Endothelial cell of umbilical vein (primary cell): ENCODE results near the gene SOCS4. TPM values are rescaled to one million over a fixed set of nuclear protein-coding genes. Genes with fewer than 3 reads are reported as not detected.

Source experiments
- BruUV-seq: library from RNA; stranded (reverse); fragments of 400-500 nt; replicated peaks from 2 replicates; lab custom pipeline; 2021; lab: Mats Ljungman, UMichigan
- CTCF ChIA-PET: fragments of 300-600, 350-600 bp; sonication (Branson Sonifier 250); formaldehyde crosslinking; loops from one replicate; lab custom pipeline; 2021; ENCODE audit warnings: antibody characterized with exemption, inconsistent platforms; lab: Charles Lee
- POLR2A ChIA-PET: fragments of 300-600, 350-600 bp; sonication (Branson Sonifier 250); formaldehyde crosslinking; loops from one replicate; lab custom pipeline; 2021; ENCODE audit warnings: antibody characterized with exemption, inconsistent platforms; lab: Charles Lee
- DNase-seq: peaks from one replicate; pipeline ENCODE4 v3.0.0-alpha.2; 2011; ENCODE audit warnings: low read depth, low spot score
- FAIRE-seq: peaks from 2 replicates; lab custom pipeline; 2011; peaks lifted over from hg19 to GRCh38; lab: Jason Lieb, UNC
- H2AFZ ChIP-seq: 2 replicates; pipeline ENCODE4 v1.6.0; 2012; ENCODE audit warnings: low read depth, low read length, control low read depth, inconsistent platforms
- H3K27ac ChIP-seq: 2 replicates; pipeline ENCODE4 v1.5.1; 2011; ENCODE audit warnings: low read depth, mild to moderate bottlenecking, control low read depth, low read length, moderate library complexity; ENCODE audit not compliant: insufficient read depth
- H3K27me3 ChIP-seq, 2 experiments: 2 replicates each; pipeline versions ENCODE4 v1.6.0 to v1.6.1; 2011; ENCODE audit warnings: low read length in 2 of 2, mixed read lengths in 1 of 2; ENCODE audit not compliant: control insufficient read depth in 2 of 2, insufficient read depth in 2 of 2
- H3K36me3 ChIP-seq, 2 experiments: 2 replicates in 1 of 2; 3 replicates in 1 of 2; pipeline ENCODE4 v1.5.1; 2011; ENCODE audit warnings: low read length in 2 of 2, mild to moderate bottlenecking in 1 of 2, moderate library complexity in 1 of 2; ENCODE audit not compliant: control insufficient read depth in 2 of 2, insufficient read depth in 2 of 2; ENCODE audit errors: extremely low read depth in 1 of 2
- H3K4me1 ChIP-seq: 3 replicates; pipeline ENCODE4 v1.5.1; 2011; ENCODE audit warnings: mild to moderate bottlenecking, low read length; ENCODE audit not compliant: control insufficient read depth, insufficient read depth; ENCODE audit errors: extremely low read depth
- H3K4me2 ChIP-seq: 2 replicates; pipeline ENCODE4 v1.6.1; 2011; ENCODE audit warnings: low read length, control low read depth, mixed read lengths; ENCODE audit not compliant: insufficient read depth
- H3K4me3 ChIP-seq, 3 experiments: fragments of 200-600 bp in 1 of 3; sonication (generic), shearing (Covaris generic) in 1 of 3; replicated peaks in 1 of 3; 2 replicates each; pipeline ENCODE4 v1.5.1; 2011 to 2016; ENCODE audit warnings: control low read depth in 3 of 3, low read length in 3 of 3, mild to moderate bottlenecking in 2 of 3, inconsistent platforms in 1 of 3, low read depth in 1 of 3, moderate library complexity in 1 of 3; ENCODE audit not compliant: insufficient read depth in 1 of 3
- H3K79me2 ChIP-seq: 2 replicates; pipeline ENCODE4 v1.6.0; 2012; ENCODE audit warnings: low read length, inconsistent platforms; ENCODE audit not compliant: control insufficient read depth, insufficient read depth
- H3K9ac ChIP-seq: replicated peaks from 2 replicates; pipeline ENCODE3; 2011; ENCODE audit warnings: low read length, control low read depth; ENCODE audit not compliant: insufficient read depth; ENCODE audit errors: extremely low read depth
- H3K9me1 ChIP-seq: replicated peaks from 3 replicates; pipeline ENCODE4 v1.6.0; 2011; ENCODE audit warnings: mild to moderate bottlenecking, low read length; ENCODE audit not compliant: control insufficient read depth, insufficient read depth; ENCODE audit errors: extremely low read depth
- H3K9me3 ChIP-seq: replicated peaks from 2 replicates; pipeline ENCODE4 v1.5.1; 2012; ENCODE audit warnings: low read length, inconsistent platforms; ENCODE audit not compliant: control insufficient read depth, insufficient read depth
- H4K20me1 ChIP-seq: replicated peaks from 2 replicates; pipeline ENCODE3; 2011; ENCODE audit warnings: mild to moderate bottlenecking, low read length; ENCODE audit not compliant: control insufficient read depth, insufficient read depth; ENCODE audit errors: extremely low read depth
- CTCF ChIP-seq, 2 donors: IDR thresholded peaks; 1 replicate in 1 of 2; 2 replicates in 1 of 2; pipeline ENCODE4 v1.5.1; 2011; ENCODE audit warnings: low read length in 2 of 2, mild to moderate bottlenecking in 2 of 2, moderate library complexity in 2 of 2, control low read depth in 1 of 2, inconsistent platforms in 1 of 2, low read depth in 1 of 2; ENCODE audit not compliant: insufficient read depth in 1 of 2; ENCODE audit errors: extremely low read depth in 1 of 2
- EZH2 ChIP-seq: IDR thresholded peaks from 2 replicates; pipeline ENCODE4 v1.6.1; 2012; ENCODE audit warnings: borderline replicate concordance, low read depth, mild to moderate bottlenecking, moderate library complexity, low read length, inconsistent platforms; ENCODE audit not compliant: severe bottlenecking
- FOS ChIP-seq: IDR thresholded peaks from 2 replicates; pipeline ENCODE4 v1.6.1; 2011; ENCODE audit warnings: mild to moderate bottlenecking, low read length, moderate library complexity, borderline replicate concordance; ENCODE audit not compliant: insufficient read depth
- GATA2 ChIP-seq: IDR thresholded peaks from 2 replicates; pipeline ENCODE4 v1.7.0; 2011; ENCODE audit warnings: low read depth, mild to moderate bottlenecking, moderate library complexity, mixed read lengths, low read length; ENCODE audit not compliant: insufficient read length, insufficient read depth
- MYC ChIP-seq: IDR thresholded peaks from one replicate; pipeline ENCODE4 v1.6.1; 2011; ENCODE audit warnings: mild to moderate bottlenecking, low read depth, low read length
- POLR2AphosphoS5 ChIP-seq: IDR thresholded peaks from 2 replicates; pipeline ENCODE4 v1.6.1; 2012; ENCODE audit warnings: low read depth, mild to moderate bottlenecking, control low read depth, low read length, moderate library complexity; ENCODE audit not compliant: insufficient read depth
- dilution Hi-C: fragments of 300-500 bp; cut with MboI; formaldehyde crosslinking; loops from one replicate; pipeline ENCODE4 v1.15.0; 2019; ENCODE audit warnings: low sequenced_read_pairs; ENCODE audit not compliant: extremely low pct_ligation_motif_present
- intact Hi-C: fragments of 100-400 bp; cut with micrococcal nuclease; formaldehyde crosslinking; loops from one replicate; pipeline ENCODE4 v1.10.0; 2022
- polyA plus RNA-seq, 4 experiments: library from polyadenylated mRNA; depleted of rRNA in 3 of 4; stranded (reverse) in 3 of 4; unstranded in 1 of 4; fragments of >200 nt; gene quantifications; 2 replicates each; pipeline versions ENCODE4 v1.2.1 to v1.2.3, GENCODE V29; 2011 to 2012; ENCODE audit warnings: missing spikeins in 1 of 4
- total RNA-seq: library from RNA; stranded (reverse); gene quantifications from 2 replicates; pipeline ENCODE4 v1.2.3, GENCODE V29; 2021

The SOCS4 gene
- total and polyA plus RNA-seq, 2 donors (not counting 3 experiments of a cell fraction or from before 2014, with no cell fraction given) = 6.4 to 26.7 TPM

DNA sequence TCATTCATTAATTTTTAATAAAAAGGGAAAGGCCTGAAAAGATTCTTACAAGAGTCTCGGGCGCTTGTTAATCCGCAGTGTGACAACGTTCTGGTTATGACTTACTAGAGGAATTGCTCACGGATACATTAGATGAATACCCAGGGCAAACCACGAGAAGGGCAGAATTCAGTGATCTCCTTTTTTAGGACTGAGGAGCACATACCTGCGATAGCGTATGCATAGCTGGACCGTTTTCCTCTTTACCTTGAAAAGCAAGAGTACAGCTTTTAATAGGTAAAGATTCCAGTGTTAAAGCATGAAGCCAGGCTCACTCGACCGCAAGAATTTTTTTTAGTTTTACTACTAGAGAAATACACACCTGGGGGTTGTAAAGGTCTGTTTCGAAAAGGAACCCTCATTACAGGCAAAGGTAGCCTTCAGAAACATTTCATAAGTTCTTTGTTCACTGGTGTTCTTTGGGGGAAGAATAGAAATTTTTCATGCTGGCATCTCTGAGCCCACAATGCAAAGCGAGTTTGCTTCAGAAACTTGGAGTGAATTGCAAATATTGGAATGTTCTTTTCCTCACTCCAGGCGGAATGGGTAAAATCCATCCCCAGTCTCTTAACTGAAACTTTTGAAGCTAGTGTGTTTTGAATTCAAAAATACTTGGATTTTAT is 25.4 kb downstream of the SOCS4 start:
- Histone ChIP-seq H3K36me3 (peaks cover 0 to 5% of the 10 kb centered on the region in 2 experiments), H3K4me2 (peak overlapping the region; percentile 95), H3K27ac (peak overlapping the region; percentile 100), H3K27me3 (no peaks in the 10 kb centered on the region), H4K20me1 (peaks cover 4% of the 10 kb centered on the region), H3K4me3 (peak overlapping the region; percentile 33 to 85 (median 78)), H2AFZ (no peak overlapping the region), H3K79me2 (peaks cover 57% of the 10 kb centered on the region), H3K9me3 (no peaks in the 10 kb centered on the region), H3K4me1 (peaks cover 17% of the 10 kb centered on the region), H3K9ac (peak overlapping the region; percentile 100), H3K9me1 (no peaks in the 10 kb centered on the region)
- FAIRE-seq (peak; percentile 8), DNase-seq (no peak)
- dilution Hi-C loops = no loop called here
- no peak for TF ChIP-seq CTCF (IDR thresholded peaks at IDR 0.05; ENCODE audit: extremely low read depth in 1 of 2, insufficient read depth in 1 of 2, low read depth in 1 of 2, low read length in 2 of 2)
- no peak for TF ChIP-seq POLR2AphosphoS5
- TF ChIP-seq MYC = no peak
- CTCF ChIA-PET = interaction anchor here (1.3 to 2.7 kb wide), 8 partner anchors 15 to 108 kb away, joined by 3 to 42 read pairs (median 8); partner anchors contain the start of genes SOCS4 and WDHD1
- TSS peak; percentile 41 for BruUV-seq
- POLR2A ChIA-PET = interaction anchor here (1.4 to 1.5 kb wide), 2 partner anchors 24 to 25 kb away, joined by 4 to 10 read pairs; partner anchors contain the start of genes SOCS4 and WDHD1
- intact Hi-C loops = no loop called here

- no peak for DNase-seq
- H3K27me3 ChIP-seq = no peaks in the 10 kb centered on the region
- no peaks in the 10 kb centered on the region for H3K9me1 ChIP-seq
- H3K4me1 ChIP-seq = peaks cover 17% of the 10 kb centered on the region
- H3K4me2 ChIP-seq = peak overlapping the region; percentile 95
- H3K79me2 ChIP-seq = peaks cover 62% of the 10 kb centered on the region
- peak overlapping the region; percentile 100 for H3K27ac ChIP-seq
- H3K9me3 ChIP-seq = no peaks in the 10 kb centered on the region
- POLR2A ChIA-PET = no interaction called here
- intact Hi-C loops (no loop called here), dilution Hi-C loops (no loop called here)
- H3K4me3 ChIP-seq = peak overlapping the region; percentile 33 to 85 (median 78)
- H3K9ac ChIP-seq = peak overlapping the region; percentile 100
- H3K36me3 ChIP-seq = peaks cover 0 to 6% of the 10 kb centered on the region in 2 experiments
- H2AFZ ChIP-seq = no peak overlapping the region
- BruUV-seq = no TSS peak
- TF ChIP-seq EZH2 (no peak), POLR2AphosphoS5 (no peak), FOS (no peak), GATA2 (no peak)
- CTCF ChIA-PET = interaction anchor here (1.3 to 2.7 kb wide), 2 partner anchors 19 to 26 kb away, joined by 3 to 42 read pairs; partner anchors contain the start of genes SOCS4 and WDHD1
- FAIRE-seq = no peak
- H4K20me1 ChIP-seq = peaks cover 7% of the 10 kb centered on the region
Measured at GRCh38 chr14:55053018-55053417, 26.0 kb downstream of the SOCS4 start.
